Testis (tissue), 2 donors: ENCODE data around the gene HOOK2.

Experiments used
- CTCF ChIP-seq, 3 experiments: fragments of 450-650 bp in 2 of 3; fragments of 200-600 bp in 1 of 3; sonication (generic) in 1 of 3; IDR thresholded peaks; one replicate each; pipeline ENCODE4 v1.5.1; 2016 to 2019; ENCODE audit warnings: antibody characterized with exemption in 3 of 3, mild to moderate bottlenecking in 2 of 3, moderate library complexity in 1 of 3
- POLR2A ChIP-seq: fragments of 450-650 bp; IDR thresholded peaks from one replicate; pipeline ENCODE4 v1.6.1; 2017; ENCODE audit warnings: antibody characterized with exemption, mild to moderate bottlenecking, moderate library complexity

- TF ChIP-seq CTCF (IDR thresholded peaks at IDR 0.05) (no peak), POLR2A (no peak)
Observed at GRCh38 chr19:12723381-12723640, 52.0 kb downstream of the HOOK2 start.
